NCI-H128 (cell line): Measurements from ENCODE around the gene CAMTA1.
A peak's percentile ranks its signal among the peaks of the same experiment; 100 is the strongest.
"Not testable (repeated sequence)": the region's sequence is repeated elsewhere in the genome, so short reads cannot be mapped to it uniquely, and the experiment has no call there.

Experiments
- DNase-seq: peaks from one replicate; lab custom pipeline; 2025; ENCODE audit not compliant: unreplicated experiment; lab: John Stamatoyannopoulos, UW

CAMTA1 gene

DNA sequence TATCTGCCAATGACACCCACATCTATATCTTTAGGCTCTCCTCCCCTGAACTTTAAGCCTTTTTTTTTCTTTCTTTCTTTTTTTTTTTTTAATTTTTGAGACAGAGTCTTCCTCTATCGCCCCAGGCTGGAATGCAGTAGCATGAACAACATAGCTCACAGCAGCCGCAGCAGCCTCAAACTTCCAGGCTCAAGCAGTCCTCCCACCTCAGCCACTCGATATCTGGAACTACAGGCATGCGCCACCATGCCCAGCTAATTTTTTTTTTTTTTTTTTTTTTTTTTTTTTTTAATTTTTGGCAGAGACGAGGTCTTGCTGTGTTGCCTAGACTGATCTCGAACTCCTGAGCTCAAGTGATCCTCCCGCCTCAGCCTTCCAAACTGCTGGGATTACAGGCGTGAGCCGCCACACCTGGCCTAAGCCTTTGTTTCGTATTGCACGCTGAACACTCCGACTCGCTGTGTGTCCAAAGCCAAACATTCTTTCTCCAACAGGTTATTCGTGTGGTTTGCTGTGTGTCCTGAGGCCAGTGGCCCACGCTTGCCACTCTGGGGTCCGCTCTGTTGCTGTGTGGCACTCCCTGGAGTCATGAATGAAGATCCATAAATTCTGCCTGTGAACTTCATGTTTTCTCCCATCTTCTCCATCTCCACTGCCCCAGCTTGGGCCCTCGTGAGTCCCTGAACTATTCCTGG lies 119.4 kb downstream of the CAMTA1 start:
- DNase-seq = no peak

DNA sequence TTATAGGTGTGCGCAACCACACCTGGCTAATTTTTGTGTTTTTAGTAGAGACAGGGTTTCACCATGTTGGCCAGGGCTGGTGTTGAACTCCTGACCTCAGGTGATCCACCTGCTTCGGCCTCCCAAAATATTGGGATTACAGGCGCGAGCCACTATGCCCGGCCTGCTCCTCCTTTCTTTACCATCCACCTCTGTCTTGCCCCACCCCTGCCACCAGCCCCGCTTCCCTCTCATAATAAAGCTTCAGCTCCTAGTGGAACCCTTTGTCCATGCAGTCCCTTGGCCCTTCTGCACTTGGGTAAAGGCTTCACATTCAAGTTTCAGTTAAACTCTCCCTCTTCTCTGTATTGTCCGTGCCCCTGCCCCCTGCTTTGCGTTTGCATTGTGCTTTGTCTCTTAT lies 120.1 kb downstream of the CAMTA1 start:
- DNase-seq = no peak

DNA sequence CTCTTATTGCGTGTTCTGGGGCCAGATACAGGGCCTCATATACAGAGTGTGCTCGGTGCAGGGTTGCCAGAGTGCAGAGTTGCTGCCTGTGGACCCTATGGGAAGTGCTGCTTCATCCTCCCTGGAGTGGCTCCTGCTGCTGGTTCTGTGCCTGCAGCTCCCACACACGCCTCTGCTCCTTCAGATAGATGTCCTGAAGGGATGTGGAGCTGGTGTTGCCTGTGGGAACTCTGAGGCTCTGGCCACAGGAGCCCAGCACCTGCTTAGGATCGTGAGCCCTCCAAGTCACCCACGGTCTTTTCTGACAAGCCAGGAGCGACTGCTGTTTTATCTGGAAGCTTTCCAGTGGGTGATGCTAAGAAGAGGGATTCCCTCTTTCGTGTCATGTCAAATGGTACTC lies 120.5 kb downstream of the CAMTA1 start:
- no peak for DNase-seq

DNA sequence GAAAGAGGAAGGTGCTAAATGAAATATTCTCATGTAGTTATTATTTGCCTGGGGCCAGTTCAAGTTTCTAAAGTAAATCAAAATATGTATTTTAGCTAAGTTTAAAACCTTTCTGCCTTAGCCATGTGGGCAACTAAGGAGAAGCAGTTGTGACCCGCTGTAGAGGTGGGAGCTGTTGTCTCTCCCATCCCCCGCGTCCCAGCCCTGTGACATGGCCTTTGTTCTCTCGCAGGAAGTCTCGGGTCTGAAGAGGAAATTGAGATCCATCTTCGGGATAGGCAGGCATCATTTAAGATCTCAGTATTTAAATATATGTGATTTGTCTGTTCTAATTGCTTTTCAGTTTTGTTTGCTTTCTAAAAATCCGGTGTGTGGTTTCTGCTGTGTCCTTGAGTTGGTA lies 121.5 kb downstream of the CAMTA1 start:
- DNase-seq = no peak

DNA sequence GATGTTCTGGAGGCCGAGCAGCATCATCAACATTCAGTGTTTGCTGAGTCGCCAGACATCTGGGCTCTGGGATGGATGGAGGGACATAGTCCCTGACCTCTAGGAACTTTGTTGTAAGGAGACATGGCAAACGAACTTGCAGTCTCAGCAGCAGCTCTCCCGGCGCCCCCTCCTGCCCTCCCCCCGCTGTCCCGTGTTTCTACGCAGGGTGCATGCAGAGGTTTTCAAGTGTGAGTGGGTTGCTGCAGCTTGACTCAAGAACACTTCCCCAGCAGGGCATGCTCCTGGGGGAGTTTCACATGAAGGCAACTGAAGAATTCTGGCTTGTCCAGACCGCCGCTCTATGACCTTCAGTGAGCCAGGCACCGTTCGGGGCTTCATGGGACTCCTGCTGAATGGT lies 121.9 kb downstream of the CAMTA1 start:
- no peak for DNase-seq

DNA sequence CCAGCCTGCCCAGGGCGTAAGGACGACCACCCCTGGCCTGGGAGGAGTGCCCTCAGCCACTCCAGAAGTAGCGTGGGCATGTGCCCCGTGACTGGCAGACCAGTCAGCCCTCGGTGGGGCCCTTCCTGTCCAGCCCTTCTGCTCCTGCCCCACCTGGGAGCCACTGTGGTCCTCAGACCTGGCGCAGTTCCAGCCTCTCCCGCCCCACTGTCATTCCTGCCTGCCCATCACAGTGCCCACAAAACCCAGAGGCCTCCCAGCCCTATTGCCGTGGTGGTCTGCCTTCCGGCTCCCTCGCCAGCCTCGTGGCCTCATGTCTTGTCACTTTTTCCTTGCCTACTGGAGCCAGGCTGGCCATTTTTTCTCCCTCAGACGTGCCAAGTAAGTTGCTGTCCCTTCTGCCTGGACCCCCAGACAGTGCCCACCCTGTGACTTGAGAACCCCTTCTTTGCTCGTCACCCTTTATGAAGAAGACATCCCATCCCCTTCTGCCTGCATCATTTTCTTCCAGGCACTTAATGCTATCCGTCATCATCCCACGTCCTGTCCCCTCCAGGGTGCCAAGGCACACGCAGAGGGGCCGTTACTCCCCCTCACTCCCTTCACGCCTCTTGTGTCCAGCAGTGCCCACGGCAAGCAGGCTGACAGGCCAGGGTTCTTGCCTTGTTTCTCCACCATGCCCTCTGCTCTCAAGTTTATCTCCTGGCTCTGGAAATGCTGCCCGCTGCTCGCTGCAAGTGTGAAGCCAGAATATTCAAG lies 122.6 kb downstream of the CAMTA1 start:
- DNase-seq = no peak

DNA sequence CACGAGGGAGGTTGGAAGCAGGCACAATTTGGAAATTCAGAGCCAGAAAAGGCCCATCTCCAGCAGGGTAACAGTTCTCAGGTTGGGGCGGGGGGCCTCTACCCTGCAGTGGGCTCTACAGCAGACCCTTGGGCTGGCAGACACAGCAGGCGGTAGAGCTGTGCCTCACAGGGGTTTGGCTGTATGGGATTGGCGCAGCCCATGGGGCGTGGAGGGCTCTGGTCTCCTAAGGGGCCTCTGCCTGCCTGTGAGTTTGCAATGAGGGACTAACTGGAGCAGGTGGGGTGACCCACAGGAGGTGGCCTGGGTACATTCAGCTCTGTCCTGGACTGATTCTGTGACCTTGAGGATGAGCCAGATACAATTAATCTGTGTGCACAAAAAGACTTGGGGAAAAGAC lies 124.1 kb downstream of the CAMTA1 start:
- DNase-seq = no peak

DNA sequence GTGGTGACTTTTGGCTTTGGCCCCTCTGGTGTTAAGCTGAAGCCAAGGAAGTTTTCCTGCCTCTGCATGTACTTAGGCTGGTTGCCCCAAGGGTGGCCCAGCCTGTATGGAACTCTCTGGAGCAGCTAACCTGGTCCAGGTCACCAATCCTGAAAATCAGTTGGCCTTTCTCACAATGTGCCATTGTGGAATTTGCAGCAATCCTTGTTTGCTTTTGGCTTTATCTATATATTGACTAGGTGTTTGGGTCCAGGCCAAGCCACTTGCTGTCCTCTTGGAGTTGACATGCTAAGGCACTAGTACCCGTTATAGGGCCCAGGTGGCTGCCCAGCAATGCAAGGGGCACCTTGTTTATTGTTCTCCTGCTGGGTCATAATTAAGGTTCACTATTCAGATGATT lies 124.6 kb downstream of the CAMTA1 start:
- DNase-seq = no peak

DNA sequence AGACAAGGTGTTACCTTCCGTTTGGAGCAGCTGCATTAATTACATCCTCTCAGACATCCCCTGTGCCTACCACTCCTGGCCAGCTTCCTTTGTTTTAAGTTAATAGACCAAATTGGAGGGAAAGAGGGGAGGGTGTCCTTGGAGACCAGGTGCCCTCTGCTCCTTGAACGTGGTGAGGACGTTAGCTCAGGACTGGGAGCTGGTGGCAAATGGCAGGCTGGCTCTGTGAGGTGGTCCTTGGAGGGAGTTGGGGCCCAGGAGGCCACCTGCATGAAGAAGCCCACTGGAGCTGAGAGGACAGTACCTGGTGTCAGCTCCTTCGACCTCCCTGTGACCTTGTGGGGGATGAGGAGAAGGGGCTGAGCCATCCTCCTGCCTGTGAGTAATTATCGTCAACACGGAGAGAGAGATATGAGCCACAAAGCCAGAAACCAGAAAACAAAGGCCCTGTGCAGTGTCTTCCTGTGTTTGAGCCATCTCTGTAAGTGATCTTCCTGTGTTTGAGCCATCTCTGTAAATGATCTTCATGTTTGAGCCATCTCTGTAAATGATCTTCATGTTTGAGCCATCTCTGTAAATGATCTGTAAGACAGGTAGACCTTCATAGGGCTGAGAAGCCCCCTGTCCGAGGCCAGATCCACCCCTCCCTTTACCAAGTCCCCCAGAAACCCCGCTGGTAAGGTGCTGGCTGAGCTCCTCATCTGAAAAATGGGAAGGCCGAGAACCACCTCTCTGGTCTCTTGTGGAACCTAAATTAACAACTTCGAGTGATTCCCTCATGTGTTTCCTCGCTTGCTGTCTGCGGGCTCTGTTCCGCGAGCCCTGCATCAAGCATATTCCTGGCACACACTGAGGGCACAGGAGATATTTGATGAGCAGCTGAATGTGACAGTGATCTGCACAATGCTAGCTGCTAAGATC lies 126.0 kb downstream of the CAMTA1 start:
- DNase-seq = no peak

DNA sequence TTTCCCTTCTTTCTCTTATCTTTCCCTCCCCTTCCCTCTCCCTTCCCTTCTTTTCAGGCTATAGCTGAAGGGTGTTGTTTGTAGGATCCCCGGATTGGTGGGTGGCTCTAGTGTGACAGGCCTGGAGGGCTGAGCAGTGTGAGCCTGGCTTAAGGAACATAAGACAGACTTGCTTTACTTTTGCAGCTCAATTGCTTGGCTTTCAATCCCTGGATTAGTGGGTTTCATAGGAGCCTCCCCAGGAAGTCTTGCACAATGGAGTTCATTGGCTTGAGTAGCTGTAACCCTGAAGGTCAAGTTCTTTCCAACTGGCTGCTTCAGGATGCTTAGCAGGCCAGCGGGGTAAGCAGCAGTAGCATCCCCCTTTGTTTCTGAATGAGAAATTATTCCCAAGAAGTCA lies 126.7 kb downstream of the CAMTA1 start:
- no peak for DNase-seq

DNA sequence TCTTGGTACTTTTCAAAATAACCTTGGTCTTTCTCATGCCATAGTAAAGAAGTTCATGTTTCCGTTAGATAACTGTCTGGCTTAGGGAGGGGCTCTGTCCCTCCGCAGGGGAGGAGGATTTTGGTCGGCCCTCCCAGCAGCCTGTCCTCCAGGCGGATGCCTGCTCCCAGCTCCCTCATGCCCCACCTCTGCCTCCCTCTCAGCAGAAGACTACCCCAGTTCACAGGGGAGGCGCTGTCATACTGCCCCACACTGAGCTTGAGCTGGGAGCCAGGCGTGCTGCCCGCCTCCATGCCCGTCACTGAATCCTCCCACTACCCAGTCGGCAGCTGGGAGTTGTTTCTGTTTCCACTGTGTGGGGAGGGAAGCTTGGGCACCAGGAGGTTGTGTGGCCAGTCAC lies 127.3 kb downstream of the CAMTA1 start:
- no peak for DNase-seq

DNA sequence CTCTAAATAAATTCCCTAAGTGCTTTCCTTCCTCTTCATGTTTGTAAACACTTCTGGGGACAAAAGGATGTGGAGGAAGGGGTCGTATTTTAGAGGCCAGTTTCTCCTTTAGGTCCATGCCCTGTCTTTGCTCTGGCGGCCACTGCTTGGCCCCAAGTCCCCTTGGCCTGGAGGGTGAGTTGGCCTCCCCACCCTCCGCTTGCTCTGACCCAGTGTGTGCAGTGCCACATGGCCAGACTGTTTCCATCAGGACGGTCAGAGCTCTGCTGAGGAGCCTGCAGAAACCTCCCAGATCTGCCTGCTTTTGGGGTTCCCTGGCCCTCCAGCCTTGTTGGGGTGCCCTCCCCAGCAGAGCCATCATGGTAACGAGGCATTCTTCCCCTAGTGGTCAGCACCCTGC lies 127.8 kb downstream of the CAMTA1 start:
- DNase-seq = no peak

DNA sequence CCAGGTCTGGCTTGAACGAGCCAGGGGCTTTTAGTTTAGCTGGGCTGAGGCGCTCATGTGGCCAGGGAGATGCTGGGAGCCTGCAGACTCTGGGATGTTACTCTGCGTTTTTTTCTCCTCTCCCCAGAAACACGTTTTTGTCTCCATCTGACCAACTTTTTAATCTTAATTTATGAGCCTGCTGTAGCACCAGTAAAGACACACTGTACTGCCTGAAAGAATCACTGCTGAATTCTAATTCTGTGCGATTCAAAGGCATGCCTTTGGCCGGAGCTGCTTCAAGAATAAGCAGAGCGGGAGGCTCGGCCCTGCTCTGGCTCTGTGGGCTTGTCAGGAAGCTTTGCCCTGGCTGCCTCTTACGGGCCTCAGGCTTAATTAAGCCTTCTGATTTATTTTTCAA lies 129.5 kb downstream of the CAMTA1 start:
- no peak for DNase-seq

DNA sequence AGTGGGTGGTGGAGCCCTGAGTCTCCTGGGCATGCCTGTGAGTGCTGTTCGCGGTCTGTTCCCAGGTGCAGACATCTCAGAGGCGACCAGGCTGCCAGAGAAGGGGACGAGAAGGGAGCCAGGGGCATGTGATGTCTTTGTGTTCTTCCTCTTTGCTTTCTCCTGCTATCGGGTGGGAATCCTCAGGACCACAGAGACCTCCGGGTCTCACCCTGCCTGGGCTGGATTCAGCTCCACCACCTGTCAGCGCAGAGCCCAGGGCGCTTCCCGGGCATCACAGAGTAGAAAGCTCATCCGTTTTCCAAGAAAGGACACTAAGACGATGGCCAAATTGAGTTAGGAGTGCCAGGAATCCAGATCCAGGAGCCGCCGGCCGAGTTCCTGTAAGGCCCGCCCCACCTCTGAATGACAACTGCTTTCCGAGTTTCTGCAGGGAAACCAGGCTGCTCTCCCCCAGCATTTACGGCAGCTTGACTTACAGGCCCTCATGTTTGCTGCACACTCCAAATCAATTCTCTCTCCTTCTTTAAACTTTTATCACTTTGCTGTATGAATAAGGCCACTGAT lies 130.8 kb downstream of the CAMTA1 start:
- no peak for DNase-seq

DNA sequence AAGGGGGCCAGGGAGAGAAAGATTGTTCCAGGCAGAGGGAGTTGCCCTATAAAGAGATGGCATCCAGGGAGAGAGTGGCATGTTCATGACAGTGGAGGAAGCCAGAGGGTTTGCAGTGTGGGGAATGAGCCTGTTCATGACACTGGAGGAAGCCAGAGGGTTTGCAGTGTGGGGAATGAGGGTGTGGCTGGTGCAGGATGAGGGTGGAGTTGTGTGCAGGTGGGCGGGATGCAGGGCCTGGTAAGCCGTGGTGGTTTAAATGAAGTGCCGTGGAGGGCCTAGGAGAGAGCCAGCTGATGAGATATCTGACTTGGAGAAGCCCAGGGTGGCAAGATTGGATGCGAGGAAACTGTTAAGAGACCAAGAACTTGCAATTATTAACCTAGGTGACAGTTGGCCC lies 131.8 kb downstream of the CAMTA1 start:
- no peak for DNase-seq

DNA sequence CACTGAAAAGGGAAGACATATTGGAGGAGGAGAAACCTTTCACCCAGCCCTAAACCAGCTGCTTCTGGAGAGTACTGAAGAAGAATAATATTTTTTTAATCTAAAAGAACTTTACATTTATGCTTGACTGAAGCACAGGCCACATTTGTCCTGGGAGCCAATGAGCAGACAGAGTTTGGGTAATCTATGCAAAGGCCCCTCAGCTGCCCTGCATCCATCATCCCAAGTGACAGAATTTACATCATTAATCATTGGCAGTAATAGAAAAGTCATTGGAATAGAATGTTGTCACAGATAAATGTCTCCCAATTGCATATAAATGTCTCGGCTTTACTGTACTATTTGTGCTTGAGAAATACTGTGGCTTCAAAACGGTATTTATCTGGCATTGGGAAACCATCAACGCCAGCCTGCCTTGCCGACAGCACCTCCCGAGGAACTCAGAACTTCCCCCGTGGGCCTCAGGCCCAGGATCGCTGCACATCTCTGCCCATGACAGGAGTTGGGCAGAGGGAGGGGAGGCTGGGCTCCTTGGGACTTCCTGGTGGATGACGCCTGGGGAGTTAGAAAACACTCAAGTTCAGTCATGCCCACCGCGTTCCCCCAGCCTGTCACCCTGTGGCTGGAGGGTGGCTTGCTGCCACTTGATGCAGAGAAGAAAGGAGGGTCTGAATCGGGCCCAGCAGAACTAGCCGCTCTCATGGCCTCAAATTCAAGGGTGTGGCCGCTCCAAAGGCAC lies 133.1 kb downstream of the CAMTA1 start:
- no peak for DNase-seq

DNA sequence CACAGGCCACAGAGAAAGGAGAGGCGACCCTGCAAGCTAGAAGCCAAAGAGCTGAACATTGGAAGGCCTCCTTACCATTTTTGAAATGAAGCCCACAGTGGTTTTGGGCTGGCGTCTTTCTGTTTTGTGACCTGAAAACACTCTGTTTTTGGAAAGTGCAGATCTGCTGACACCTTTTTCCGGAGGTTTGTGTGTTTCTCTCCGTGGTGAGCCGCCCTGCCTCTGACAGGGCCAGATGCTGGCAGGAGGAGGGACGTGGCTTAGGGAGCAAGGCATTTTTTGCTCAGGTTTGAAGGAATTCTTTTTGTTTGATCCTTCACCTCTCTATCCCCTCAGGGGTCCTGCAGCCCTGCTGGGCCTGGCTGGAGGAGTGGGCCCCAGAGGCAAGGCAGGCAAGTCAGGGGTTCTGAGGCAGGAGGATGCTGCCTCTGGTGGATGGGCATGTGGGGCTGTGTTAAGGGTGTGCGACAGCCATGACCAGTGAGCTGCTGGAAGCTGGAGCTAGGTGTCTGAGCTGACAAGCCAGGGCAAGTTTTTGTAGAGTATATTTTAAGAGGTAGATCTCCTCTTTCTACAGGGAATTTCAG lies 133.8 kb downstream of the CAMTA1 start:
- DNase-seq = no peak

DNA sequence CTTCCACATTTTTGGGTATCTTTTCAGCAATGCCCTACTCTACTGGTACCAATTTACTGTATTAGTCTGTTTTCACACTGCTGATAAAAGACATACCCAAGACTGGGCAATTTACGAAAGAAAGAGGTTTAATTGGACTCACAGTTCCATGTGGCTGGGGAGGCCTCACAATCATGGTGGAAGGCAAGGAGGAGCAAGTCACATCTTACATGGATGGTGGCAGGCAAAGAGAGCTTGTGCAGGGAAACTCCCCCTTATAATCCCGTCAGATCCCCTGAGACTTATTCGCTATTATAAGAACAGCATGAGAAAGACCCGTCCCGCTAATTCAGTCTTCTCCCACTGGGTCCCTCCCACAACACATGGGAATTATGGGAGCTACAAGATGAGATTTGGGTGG lies 136.3 kb downstream of the CAMTA1 start:
- not testable (repeated sequence) for DNase-seq

DNA sequence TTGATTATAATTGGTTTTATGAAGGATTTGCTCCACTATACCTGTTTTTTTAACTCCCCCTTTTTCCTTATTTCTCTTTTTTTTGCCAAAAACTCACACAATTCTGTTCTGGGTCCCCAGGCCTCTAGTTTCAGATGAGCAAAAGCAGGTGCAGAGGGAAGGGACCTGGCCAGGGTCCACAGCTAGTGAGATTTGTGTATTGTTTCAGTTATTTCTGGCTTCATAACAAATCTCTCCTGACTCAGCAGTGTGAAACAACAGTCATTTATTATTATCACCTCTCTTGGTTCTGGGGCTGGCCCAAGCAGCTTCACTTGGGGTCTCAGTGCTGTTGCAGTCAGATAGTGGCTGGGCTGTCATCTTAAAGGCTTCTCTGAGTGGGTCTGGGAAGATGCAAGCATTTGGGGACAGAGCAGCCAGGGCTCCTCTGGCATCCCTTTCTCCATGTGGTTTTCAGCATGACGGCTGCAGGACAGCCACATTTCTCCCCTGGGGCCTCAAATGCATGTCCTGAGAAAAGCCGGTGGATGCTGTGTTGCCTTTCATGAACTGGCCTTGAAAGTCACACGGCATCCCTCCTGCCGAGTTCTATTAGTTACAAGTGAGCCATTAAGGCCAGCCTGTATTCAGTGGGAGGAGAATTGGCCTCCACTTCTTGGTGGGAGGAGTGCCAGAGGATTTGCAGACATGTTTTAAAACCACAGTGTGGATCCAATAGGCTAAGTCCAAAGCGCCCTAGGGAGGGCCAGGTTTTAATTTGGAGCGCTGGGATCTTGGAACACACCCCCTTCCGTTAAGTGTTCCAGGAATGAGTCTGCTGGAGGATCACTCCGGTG lies 137.1 kb downstream of the CAMTA1 start:
- DNase-seq = peak; percentile 80
